Measurements from ENCODE around the gene FAM83E. TPM values are rescaled to one million over a fixed set of nuclear protein-coding genes. Genes with fewer than 3 reads are reported as not detected.

The FAM83E gene
- polyA plus RNA-seq, 1 experiment, result 0.16 TPM

DNA sequence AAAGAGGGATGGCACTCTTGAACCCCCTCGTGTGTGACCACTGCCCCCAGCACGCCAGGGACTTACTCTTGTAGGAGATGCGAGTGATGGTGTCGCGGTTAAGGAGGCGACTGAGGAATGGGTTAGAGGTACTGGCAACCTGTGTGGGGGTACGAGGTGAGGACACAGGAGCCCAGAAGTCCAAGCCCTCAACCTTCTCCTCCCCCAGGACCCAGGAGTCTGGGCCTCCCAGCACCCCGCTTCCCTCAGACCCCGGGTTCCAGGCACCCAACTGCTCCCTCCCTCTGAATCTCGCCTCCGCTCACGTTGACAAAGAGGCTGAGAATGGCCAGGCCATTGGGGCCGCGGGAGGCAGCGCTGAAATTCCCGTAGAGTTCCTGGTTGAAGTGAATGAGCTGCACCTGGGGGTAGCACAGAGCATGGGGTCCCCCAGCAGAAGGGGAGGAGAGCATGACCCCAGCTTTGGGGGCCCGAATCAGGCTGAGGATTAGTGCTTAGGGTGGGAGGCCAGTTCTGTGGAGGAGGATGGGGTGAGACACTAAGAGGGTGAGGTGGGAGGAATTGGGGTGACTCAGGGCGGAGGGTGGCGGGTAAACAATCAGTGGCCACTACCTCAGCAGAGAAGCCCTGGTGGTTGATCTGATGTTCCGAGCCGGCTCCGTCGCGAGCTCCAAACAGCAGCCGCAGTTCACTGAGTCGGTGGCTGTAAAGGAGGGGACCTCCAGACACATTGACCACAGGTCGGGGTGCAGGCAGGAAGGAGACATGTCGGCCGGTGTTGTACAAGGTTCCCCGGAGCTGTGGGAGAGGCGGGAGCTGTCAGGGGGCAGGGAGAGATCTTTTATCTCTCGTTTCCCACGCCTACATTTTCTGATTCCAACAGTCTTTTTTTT is 24.9 kb upstream of the FAM83E start:
- H3K4me3 ChIP-seq (ENCODE audit: low read depth, low read length), result no peak overlapping the region
- no peak for DNase-seq (ENCODE audit: low read depth)
- POLR2A ChIA-PET, result no interaction called here

DNA sequence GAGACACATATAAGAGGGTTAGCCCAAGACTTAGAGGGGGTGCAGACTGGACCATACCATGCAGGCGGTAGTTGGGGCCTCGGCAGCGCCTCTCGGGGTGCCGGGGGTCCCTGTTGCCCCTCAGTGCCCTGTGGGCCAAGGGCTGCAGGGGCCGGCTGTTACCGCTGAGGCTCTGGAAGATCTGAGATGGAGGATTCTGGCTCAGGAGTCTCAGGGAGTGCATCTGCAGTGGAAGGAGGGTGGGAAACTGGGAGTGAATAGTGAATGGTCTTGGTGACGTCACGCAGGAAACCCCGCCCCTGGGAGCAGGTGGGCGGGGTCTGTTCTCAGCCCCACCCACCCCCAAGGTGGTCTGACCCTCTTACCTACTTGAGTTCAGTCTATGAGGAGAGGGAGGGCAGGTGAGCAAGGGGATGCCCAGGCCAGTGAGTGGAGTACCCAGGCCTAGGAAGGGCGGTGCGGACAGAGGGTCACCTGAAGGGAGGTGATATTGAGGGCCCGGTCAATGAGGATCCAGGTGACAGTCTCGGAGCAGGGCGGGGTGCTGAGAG is 24.0 kb upstream of the FAM83E start:
- CTCF ChIA-PET, result interaction anchor here (0.6 kb wide), 1 partner anchor 15 kb away, joined by 3 read pairs; no protein-coding TSS in a partner anchor
- no peak for TF ChIP-seq CTCF (IDR thresholded peaks at IDR 0.05; ENCODE audit: insufficient read depth, low read depth, low read length)
- Histone ChIP-seq H3K27me3 (ENCODE audit: control insufficient read depth, insufficient read depth, low read length) (peaks cover 4% of the 10 kb centered on the region; the same call in 1 of the 2 replicates), H3K36me3 (ENCODE audit: control insufficient read depth, insufficient read depth, low read length) (no peaks in the 10 kb centered on the region), H3K4me3 (ENCODE audit: low read depth, low read length) (no peak overlapping the region)
- no peak for DNase-seq (ENCODE audit: low read depth)
- POLR2A ChIA-PET, result no interaction called here

More for the DNA sequence above, 24.9 kb upstream of the FAM83E start:
- H3K36me3 ChIP-seq (ENCODE audit: control insufficient read depth, insufficient read depth, low read length), result no peaks in the 10 kb centered on the region
- no peak for TF ChIP-seq CTCF (IDR thresholded peaks at IDR 0.05; ENCODE audit: insufficient read depth, low read depth, low read length)
- peaks cover 4% of the 10 kb centered on the region; the same call in 1 of the 2 replicates for H3K27me3 ChIP-seq (ENCODE audit: control insufficient read depth, insufficient read depth, low read length)
- CTCF ChIA-PET, result interaction anchor here (0.6 kb wide), 1 partner anchor 16 kb away, joined by 3 read pairs; no protein-coding TSS in a partner anchor

DNA sequence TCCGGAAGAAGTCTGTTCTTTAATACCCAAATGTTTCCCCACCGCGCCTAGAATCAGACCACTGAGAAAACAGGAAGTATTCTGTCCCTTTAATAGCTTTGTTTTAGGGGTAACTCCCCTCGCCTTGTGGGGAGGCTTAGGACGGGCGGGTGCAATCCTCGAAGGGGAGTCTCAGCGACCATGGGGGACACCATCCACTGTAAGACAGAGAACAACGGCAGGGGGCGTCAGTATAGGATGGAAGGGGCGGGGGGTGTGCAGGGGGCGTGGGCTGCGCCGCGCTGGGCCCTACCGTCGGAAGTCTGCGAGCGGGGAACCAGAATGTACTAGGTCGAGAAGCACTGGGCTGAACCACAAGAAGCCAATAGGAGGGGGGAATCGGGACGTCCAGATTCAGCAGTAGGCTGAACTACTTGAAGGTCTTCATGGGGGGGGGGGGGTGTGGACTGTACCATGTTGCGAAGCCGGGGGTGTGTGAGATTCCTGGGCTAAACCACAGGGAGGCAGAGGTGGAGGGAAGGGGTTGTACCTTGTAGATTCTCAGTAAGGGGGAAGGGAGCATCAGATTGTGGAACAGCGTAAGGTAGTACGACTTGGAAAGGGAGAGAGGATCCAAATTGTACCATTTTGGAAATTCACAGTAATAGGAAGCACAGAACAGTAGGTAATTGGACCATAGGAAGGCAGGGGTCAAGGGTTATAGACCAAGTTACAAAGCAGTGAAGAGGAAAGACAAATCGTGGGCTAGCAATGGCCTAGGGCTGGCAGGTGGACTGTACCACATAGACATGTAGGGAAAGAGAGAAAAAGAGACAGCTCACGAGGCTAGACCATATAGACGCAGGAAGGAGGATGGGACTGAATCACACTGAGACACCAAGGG is 23.3 kb upstream of the FAM83E start:
- TF ChIP-seq CTCF (IDR thresholded peaks at IDR 0.05; ENCODE audit: insufficient read depth, low read depth, low read length), result peak; percentile 34; the same call in 1 of the 2 replicates
- peaks cover 4% of the 10 kb centered on the region; the same call in 1 of the 2 replicates for H3K27me3 ChIP-seq (ENCODE audit: control insufficient read depth, insufficient read depth, low read length)
- no peaks in the 10 kb centered on the region for H3K36me3 ChIP-seq (ENCODE audit: control insufficient read depth, insufficient read depth, low read length)
- CTCF ChIA-PET, result no interaction called here
- POLR2A ChIA-PET, result no interaction called here
- DNase-seq (ENCODE audit: low read depth), result peak; percentile 59
- peak overlapping the region; percentile 65 for H3K4me3 ChIP-seq (ENCODE audit: low read depth, low read length)

GRCh38 chr19:48637449-48637947 is 22.6 kb upstream of the FAM83E start:
- POLR2A ChIA-PET, result no interaction called here
- peak; percentile 97 for DNase-seq (ENCODE audit: low read depth)
- Histone ChIP-seq H3K27me3 (ENCODE audit: control insufficient read depth, insufficient read depth, low read length) (peaks cover 4% of the 10 kb centered on the region; the same call in 1 of the 2 replicates), H3K4me3 (ENCODE audit: low read depth, low read length) (peak overlapping the region; percentile 65), H3K36me3 (ENCODE audit: control insufficient read depth, insufficient read depth, low read length) (no peaks in the 10 kb centered on the region)
- TF ChIP-seq CTCF (IDR thresholded peaks at IDR 0.05; ENCODE audit: insufficient read depth, low read depth, low read length), result no peak
- CTCF ChIA-PET, result interaction anchor here (1.2 kb wide), 1 partner anchor 10 kb away, joined by 3 read pairs; no protein-coding TSS in a partner anchor

Measured in BJ (cell line).